ENCODE measurements around the gene POLR2H. TPM values are rescaled to one million over a fixed set of nuclear protein-coding genes. Genes with fewer than 3 reads are reported as not detected.

POLR2H gene
- polyA plus RNA-seq, 1 of the 3 experiments (the other 2 are of a cell fraction): 206 TPM

Small RNA genes within 50 kb of the gene (small RNA-seq; reads per million reads assigned to genes)
- 152 to 3,041 (median 1,072) reads per million in 7 experiments for gene SNORD66

Other genes with a start within 250 kb of the POLR2H start
- 46.8 and 61.5 TPM in 2 replicates for gene EIF2B5, start 226.4 kb upstream of the POLR2H start, polyA plus RNA-seq (2012; rRNA removed)
- 29.6 and 30.1 TPM in 2 replicates for gene DVL3, start 206.3 kb upstream of the POLR2H start, polyA plus RNA-seq (2012; rRNA removed)
- gene AP2M1, start 186.9 kb upstream of the POLR2H start, polyA plus RNA-seq (2012; rRNA removed): 645 and 759 TPM in 2 replicates
- gene ABCF3, start 175.5 kb upstream of the POLR2H start, polyA plus RNA-seq (2012; rRNA removed): 55.6 and 59.2 TPM in 2 replicates
- gene VWA5B2, start 132.1 kb upstream of the POLR2H start, polyA plus RNA-seq (2012; rRNA removed): 0.08 and 0.19 TPM in 2 replicates
- gene ALG3, start 112.7 kb upstream of the POLR2H start, polyA plus RNA-seq (2012; rRNA removed): 66.0 and 71.4 TPM in 2 replicates
- 7.2 and 9.3 TPM in 2 replicates for gene EEF1AKMT4, start 112.0 kb upstream of the POLR2H start, polyA plus RNA-seq (2012; rRNA removed)
- 0.89 and 2.2 TPM in 2 replicates for gene CAMK2N2, start 100.2 kb upstream of the POLR2H start, polyA plus RNA-seq (2012; rRNA removed)
- gene ECE2, start 85.7 kb upstream of the POLR2H start, polyA plus RNA-seq (2012; rRNA removed): 0.03 and 0.16 TPM in 2 replicates
- gene PSMD2, start 62.5 kb upstream of the POLR2H start, polyA plus RNA-seq (2012; rRNA removed): 328 and 382 TPM in 2 replicates
- 207 and 262 TPM in 2 replicates for gene EIF4G1, start 47.1 kb upstream of the POLR2H start, polyA plus RNA-seq (2012; rRNA removed)
- gene FAM131A, start 24.1 kb upstream of the POLR2H start, polyA plus RNA-seq (2012; rRNA removed): 31.6 and 34.2 TPM in 2 replicates
- gene CLCN2, start 105 bp upstream of the POLR2H start, polyA plus RNA-seq (2012; rRNA removed): 8.6 and 9.1 TPM in 2 replicates
- gene THPO, start 16.5 kb downstream of the POLR2H start, polyA plus RNA-seq (2012; rRNA removed): 0.07 and 0.21 TPM in 2 replicates
- gene CHRD, start 18.3 kb downstream of the POLR2H start, polyA plus RNA-seq (2012; rRNA removed): 0.57 and 0.95 TPM in 2 replicates
- gene EPHB3, start 200.1 kb downstream of the POLR2H start, polyA plus RNA-seq (2012; rRNA removed): 2.1 and 4.2 TPM in 2 replicates

Measured in SK-N-SH (cell line).